Measurements from ENCODE around the gene C1QTNF12. TPM values are rescaled to one million over a fixed set of nuclear protein-coding genes. Genes with fewer than 3 reads are reported as not detected.

C1QTNF12 gene
- total RNA-seq, 1 experiment from 2014 or later = 4.4 TPM

GRCh38 chr1:1270813-1271212 lies 24.3 kb upstream of the C1QTNF12 start:
- Mint-ChIP-seq H3K27ac (peak overlapping the region in 2 of 3 experiments; percentile 64 to 93; a peak in 5 of 7 replicates), H3K9me3 (no peaks in the 10 kb centered on the region; a peak in 1 of 5 replicates), H3K27me3 (ENCODE audit: low read depth) (peaks cover 1% of the 10 kb centered on the region; the same call in 1 of the 2 replicates), H3K4me1 (peaks cover 28 to 32% of the 10 kb centered on the region in 2 experiments), H3K36me3 (ENCODE audit: insufficient read depth in 1 of 3, low read depth in 3 of 3) (peaks cover 25 to 44% (median 39%) of the 10 kb centered on the region in 3 experiments; a peak in 6 of 7 replicates), H3K4me3 (peak overlapping the region; percentile 9 to 59; a peak in 2 of 5 replicates)
- Histone ChIP-seq H3K79me2 (ENCODE audit: insufficient read depth, low read length) (peaks cover 25% of the 10 kb centered on the region; the same call in 1 of the 2 replicates), H3K23me2 (ENCODE audit: insufficient read length, low read depth, low read length, poor library complexity, severe bottlenecking) (peaks cover 14% of the 10 kb centered on the region), H4K91ac (ENCODE audit: insufficient read length, low read depth, low read length) (no peak overlapping the region), H3K9ac (ENCODE audit: extremely low read depth, insufficient read length, low read length) (no peak overlapping the region), H4K20me1 (ENCODE audit: control insufficient read depth, insufficient read depth, insufficient read length) (peaks cover 2% of the 10 kb centered on the region), H4K5ac (ENCODE audit: insufficient read length, low read depth, low read length) (no peak overlapping the region), H2BK12ac (ENCODE audit: insufficient read length, low read depth, low read length) (no peak overlapping the region), H3T11ph (ENCODE audit: low read length) (no peak overlapping the region), H2BK5ac (ENCODE audit: insufficient read length, low read length) (no peak overlapping the region), H3K4me1 (ENCODE audit: insufficient read depth, low read length) (peaks cover 5% of the 10 kb centered on the region; the same call in 1 of the 2 replicates), H4K8ac (replicated peaks; ENCODE audit: insufficient read length, low read depth, low read length) (no peak overlapping the region), H3K4me2 (ENCODE audit: insufficient read depth, insufficient read length, low read length) (no peak overlapping the region), H2BK15ac (ENCODE audit: low read depth, low read length) (no peak overlapping the region), H3K14ac (ENCODE audit: insufficient read depth, low read length) (no peak overlapping the region), H3K56ac (ENCODE audit: insufficient read length, low read depth, low read length) (no peak overlapping the region), H2AK5ac (ENCODE audit: insufficient read length, low read length) (no peak overlapping the region), H3K27me3 (ENCODE audit: insufficient read depth, low read length) (no peaks in the 10 kb centered on the region), H3K23ac (ENCODE audit: insufficient read length, low read depth, low read length) (no peak overlapping the region), H2BK20ac (ENCODE audit: low read depth, low read length, poor library complexity, severe bottlenecking) (no peak overlapping the region), H3K4ac (ENCODE audit: low read depth, low read length) (no peak overlapping the region), H3K18ac (ENCODE audit: insufficient read length, low read depth, low read length) (no peak overlapping the region), H2BK120ac (ENCODE audit: low read depth, low read length, poor library complexity, severe bottlenecking) (no peak overlapping the region), H3K9me3 (ENCODE audit: control insufficient read depth, low read depth, low read length) (no peaks in the 10 kb centered on the region), H2AFZ (ENCODE audit: low read length) (no peak overlapping the region), H3K79me1 (ENCODE audit: insufficient read depth, low read depth, low read length, poor library complexity, severe bottlenecking) (peaks cover 21% of the 10 kb centered on the region), H3K27ac (ENCODE audit: insufficient read length, low read depth, low read length) (no peak overlapping the region)
- no peak for DNase-seq
- TF ChIP-seq CTCF (conservative IDR thresholded peaks at IDR 0.05) = no peak
- no CpG with 5 or more reads among the region's 7 CpGs for WGBS (ENCODE audit: extremely low coverage, insufficient read length, low lambda C conversion rate)
